Mucosa of descending colon (tissue), 3 donors: ENCODE data around the gene PRKG1. TPM values are rescaled to one million over a fixed set of nuclear protein-coding genes. Genes with fewer than 3 reads are reported as not detected.

ENCODE experiments used
- ATAC-seq: fragments of 200-7000 bp; cut with Tn5 transposase; one replicate; pipeline ENCODE4 v1.9.1; 2020; ENCODE audit warnings: mild to moderate bottlenecking, moderate library complexity
- DNase-seq, 3 donors: peaks; one replicate each; pipeline ENCODE4 v3.0.0-alpha.2; 2020
- H3K36me3 ChIP-seq: fragments of 200-600 bp; one replicate; pipeline ENCODE4 v1.8.0; 2021; ENCODE audit warnings: low read depth, mild to moderate bottlenecking
- H3K4me1 ChIP-seq: fragments of 200-600 bp; one replicate; pipeline ENCODE4 v1.8.0; 2021; ENCODE audit warnings: low read depth, mild to moderate bottlenecking
- H3K4me3 ChIP-seq: fragments of 200-600 bp; one replicate; pipeline ENCODE4 v1.8.0; 2021; ENCODE audit warnings: mild to moderate bottlenecking
- H3K9me3 ChIP-seq: fragments of 200-600 bp; one replicate; pipeline ENCODE4 v1.8.0; 2021; ENCODE audit warnings: mild to moderate bottlenecking
- CTCF ChIP-seq: fragments of 200-600 bp; IDR thresholded peaks from one replicate; pipeline ENCODE4 v1.8.0; 2022; ENCODE audit warnings: antibody characterized with exemption, mild to moderate bottlenecking
- intact Hi-C, 2 donors: fragments of 100-400 bp; cut with DNase I in 1 of 2; cut with micrococcal nuclease in 1 of 2; formaldehyde crosslinking; loops; one replicate each; pipeline versions ENCODE4 v1.11.0 to v1.11.1; 2022; cut with DNase I, micrococcal nuclease
- total RNA-seq, 3 donors: library from RNA; stranded (reverse); fragmentation: NEBNext Ultra II Directional in 2 of 3; extraction: Animal tissue kit (Norgen Biotek cat#: 25700) in 2 of 3; gene quantifications; one replicate each; pipeline versions ENCODE4 v1.2.1 to v1.2.4, GENCODE V29; 2021 to 2023
- donor health status: DM: no; HTN: no; CAD: no; lungs with moderate emphysema.
- donor health status: DM: no; HTN: no; CAD: no.
- donor health status: DM: no; HTN: yes; CAD: no.

PRKG1 gene
- total RNA-seq, 3 donors from 2014 or later, result 17.1 to 55.6 (median 21.1) TPM

- no peak overlapping the region for H3K4me3 ChIP-seq
- DNase-seq (no peak), ATAC-seq (no peak)
- no peaks in the 10 kb centered on the region for H3K4me1 ChIP-seq
- no peaks in the 10 kb centered on the region for H3K36me3 ChIP-seq
- H3K9me3 ChIP-seq, result no peaks in the 10 kb centered on the region
- intact Hi-C loops, result no loop called here
- no peak for TF ChIP-seq CTCF
Measured at GRCh38 chr10:51707392-51707791, 633.1 kb downstream of the PRKG1 start.

GRCh38 chr10:51707821-51708424 is 633.6 kb downstream of the PRKG1 start:
- Histone ChIP-seq H3K36me3 (no peaks in the 10 kb centered on the region), H3K4me1 (no peaks in the 10 kb centered on the region), H3K9me3 (no peaks in the 10 kb centered on the region), H3K4me3 (no peak overlapping the region)
- TF ChIP-seq CTCF, result no peak
- DNase-seq (no peak), ATAC-seq (no peak)
- intact Hi-C loops, result no loop called here

- no peak for TF ChIP-seq CTCF
- no peaks in the 10 kb centered on the region for H3K4me1 ChIP-seq
- H3K9me3 ChIP-seq, result no peaks in the 10 kb centered on the region
- H3K4me3 ChIP-seq, result no peak overlapping the region
- intact Hi-C loops, result no loop called here
- no peak for ATAC-seq
- no peak for DNase-seq
- no peaks in the 10 kb centered on the region for H3K36me3 ChIP-seq
Measured at GRCh38 chr10:51708609-51709008, 634.3 kb downstream of the PRKG1 start.

- no peak for TF ChIP-seq CTCF
- Histone ChIP-seq H3K9me3 (no peaks in the 10 kb centered on the region), H3K4me3 (no peak overlapping the region), H3K36me3 (no peaks in the 10 kb centered on the region), H3K4me1 (no peaks in the 10 kb centered on the region)
- intact Hi-C loops, result no loop called here
- no peak for DNase-seq
- no peak for ATAC-seq
Measured at GRCh38 chr10:51709324-51709972, 635.2 kb downstream of the PRKG1 start.

- no peak for TF ChIP-seq CTCF
- no peak overlapping the region for H3K4me3 ChIP-seq
- H3K9me3 ChIP-seq, result no peaks in the 10 kb centered on the region
- DNase-seq (no peak), ATAC-seq (no peak)
- H3K4me1 ChIP-seq, result no peaks in the 10 kb centered on the region
- H3K36me3 ChIP-seq, result no peaks in the 10 kb centered on the region
- intact Hi-C loops, result no loop called here
Measured at GRCh38 chr10:51711519-51711891, 637.2 kb downstream of the PRKG1 start.
